Stimulated activated CD4-positive, alpha-beta T cell treated with anti-CD3 and anti-CD28 coated beads, Interleukin-4, amount 100 ng/mL, for 4 hours (primary cell): ENCODE data around the gene ABCB4.

ENCODE experiments used
- DNase-seq, 2 experiments: peaks; one replicate each; pipeline ENCODE4 v3.0.0-alpha.2; 2020

Gene ABCB4

DNA sequence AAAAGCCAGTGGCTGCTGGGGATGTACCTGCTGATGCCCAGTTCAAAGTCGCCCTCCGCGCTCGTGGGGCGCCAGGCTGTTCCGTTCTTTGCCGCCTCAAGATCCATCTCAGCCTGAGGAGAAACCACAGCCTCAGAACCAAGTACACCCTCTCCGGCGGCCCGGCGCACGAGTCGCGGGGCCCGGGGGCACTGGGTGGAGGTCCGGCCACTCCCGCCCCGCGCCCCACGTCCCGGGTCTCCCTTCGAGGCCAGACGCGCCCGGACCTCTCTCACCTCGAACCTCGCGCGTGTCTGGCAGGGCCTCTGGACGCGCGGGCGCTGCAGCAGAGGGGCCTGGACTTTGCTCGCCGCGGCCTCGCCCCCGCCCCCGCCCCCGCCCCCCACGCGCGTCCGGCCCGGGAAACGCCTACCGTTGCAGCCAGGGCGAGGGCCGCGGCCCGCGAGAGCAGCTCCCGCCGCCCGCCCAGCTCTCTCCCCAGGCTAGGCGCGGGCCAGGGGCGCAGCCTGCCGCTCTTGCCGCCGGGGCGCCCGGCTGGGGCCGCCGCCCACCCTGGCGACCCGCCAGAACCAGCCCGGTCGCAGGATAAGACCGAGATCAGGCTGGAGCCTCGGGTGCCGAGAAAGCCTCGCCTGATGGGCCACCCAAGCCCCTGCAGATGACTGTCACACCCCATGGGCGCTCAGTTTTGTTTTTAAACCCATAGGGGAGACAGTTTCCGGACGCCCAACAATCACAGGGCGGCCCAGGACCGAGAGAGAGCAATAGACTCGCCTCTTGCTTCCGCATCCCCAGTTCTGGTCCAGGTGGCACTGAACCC, at the start of gene ABCB4:
ABCB4 (minus strand) TSS at position 322 of the 820 bp plus-strand sequence; CDS start at position 107, 215 bp downstream.
- DNase-seq: no peak

DNA sequence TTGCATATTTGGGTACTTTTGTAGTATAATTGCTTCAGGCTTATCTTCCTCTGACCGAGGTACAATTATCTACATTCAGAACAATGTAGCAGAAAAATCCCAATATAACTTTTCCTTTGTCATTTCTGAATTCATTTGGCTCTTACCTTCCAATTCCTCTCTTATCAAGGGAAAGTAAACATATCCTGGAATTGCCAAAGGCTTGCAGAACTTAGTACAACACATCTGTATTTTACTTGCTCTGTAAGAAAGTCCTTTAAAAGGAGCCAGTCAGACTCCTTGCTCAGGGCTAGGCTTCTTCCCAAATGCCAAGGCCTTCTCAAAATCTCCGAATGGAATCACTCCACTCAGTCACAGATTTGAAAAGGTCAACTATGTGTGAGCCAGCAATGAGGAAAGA, 43.3 kb upstream of the ABCB4 start:
- no peak for DNase-seq

DNA sequence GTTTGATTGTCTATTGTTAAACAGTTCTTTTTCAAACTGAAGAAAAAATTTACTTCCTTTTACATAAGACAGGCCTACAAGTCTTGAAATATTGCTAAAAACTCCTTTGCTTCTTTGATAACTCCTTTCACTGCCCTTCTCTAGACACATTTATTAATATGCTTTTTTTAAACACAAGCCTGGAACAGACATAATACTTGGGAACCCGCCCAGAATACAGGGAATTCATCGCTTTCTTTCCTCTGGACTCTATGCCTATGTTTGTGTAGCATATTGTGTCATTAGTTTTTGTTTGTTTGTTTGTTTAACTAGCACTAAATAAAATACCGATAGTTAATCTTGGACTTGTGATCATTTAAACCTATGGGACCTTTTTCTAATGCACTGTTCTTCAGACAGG, 42.4 kb upstream of the ABCB4 start:
- no peak for DNase-seq

DNA sequence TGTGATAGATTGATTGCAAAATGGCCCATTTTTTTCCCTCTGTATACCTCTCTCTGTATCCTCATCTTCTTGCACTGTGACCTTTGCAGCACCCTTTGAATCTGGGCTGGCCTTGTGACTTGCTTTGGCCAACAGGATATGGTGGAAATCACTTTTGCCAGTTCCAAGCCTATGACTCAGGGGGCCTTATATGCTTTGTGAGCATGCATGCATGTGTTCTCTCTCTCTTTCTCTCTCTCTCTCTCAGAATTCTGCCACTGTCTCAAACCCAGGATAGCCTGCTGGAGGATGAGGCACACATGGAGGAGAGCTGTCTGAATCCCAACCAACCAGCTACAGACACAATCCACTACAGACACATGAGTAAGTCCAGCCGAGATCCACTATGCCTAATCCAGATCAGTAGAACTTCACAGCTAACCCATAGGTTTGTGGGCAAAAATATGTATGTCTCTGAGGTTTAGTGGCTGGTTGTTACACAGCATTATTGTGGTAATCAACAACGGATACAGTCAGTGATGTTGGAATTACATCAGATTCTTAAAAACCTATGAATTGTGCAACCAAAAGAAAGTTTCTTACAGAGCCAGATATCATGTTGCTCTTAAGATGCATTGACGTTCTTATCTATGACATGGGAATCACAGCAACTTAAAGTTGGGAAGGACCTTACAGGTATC, 41.8 kb upstream of the ABCB4 start:
- no peak for DNase-seq

DNA sequence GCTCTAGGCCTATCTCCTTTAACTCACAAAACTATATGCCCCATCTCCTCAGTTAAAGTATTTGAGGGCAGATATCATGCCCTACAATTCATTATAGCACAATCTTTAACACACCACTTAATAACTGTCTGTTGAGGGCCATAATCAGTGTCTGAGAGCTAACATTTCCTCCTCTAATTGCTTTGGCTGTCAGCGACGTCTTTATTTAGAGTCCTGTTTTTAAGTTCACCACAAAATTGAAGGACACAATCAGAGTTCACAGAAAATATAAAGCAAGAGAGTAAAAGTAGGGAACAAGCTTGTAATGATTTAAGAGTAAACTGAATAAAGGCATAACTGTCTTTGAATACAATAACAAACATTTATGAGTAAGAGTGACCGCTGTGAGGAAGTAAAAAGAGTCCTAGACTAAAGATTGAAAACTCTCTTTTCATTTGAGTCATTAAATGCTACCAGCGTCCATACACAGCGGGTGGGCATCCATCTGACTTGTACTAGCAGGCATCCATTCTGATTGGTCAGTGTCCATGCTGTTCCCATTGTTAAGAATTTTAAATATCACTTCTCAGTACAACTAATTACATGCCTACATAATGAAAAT, 38.4 kb upstream of the ABCB4 start:
- no peak for DNase-seq

DNA sequence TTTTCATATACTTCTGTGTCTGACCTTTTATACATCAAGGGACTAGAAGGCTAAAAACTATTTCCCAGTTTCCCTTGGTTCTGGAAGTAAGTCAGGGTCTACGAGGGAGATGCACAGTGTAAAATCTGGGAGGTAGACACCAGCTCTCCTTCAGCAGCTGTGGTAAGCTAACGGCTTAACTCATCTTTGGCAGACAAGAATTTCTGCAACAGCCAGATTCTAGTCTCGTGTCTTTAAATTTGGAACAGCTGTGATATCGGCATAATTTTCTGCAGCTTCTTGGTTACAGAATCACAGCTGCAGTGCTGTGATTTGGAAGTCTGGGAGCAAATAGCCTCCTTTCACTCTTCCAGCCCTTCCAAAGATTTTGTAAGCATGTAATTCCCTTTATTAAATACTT, 37.4 kb upstream of the ABCB4 start:
- no peak for DNase-seq

DNA sequence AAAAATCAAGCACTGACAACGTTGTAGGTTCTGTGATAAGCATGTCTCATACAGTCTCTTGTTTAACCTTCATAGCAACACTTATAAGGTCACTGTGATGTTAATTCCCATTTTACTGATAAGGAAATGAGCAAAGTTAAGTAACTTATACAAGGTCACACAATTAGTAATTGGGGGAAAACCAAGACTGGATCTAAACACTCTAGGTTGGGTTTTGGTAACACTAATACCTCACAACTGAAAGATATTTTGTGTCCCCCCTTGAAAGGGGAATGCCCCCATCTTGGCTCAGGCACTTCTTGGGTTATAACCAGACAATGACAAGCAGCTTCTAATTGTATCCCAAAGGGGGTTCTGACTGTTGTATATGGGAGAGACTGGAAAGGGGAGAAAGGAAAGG, 36.0 kb upstream of the ABCB4 start:
- DNase-seq: no peak

DNA sequence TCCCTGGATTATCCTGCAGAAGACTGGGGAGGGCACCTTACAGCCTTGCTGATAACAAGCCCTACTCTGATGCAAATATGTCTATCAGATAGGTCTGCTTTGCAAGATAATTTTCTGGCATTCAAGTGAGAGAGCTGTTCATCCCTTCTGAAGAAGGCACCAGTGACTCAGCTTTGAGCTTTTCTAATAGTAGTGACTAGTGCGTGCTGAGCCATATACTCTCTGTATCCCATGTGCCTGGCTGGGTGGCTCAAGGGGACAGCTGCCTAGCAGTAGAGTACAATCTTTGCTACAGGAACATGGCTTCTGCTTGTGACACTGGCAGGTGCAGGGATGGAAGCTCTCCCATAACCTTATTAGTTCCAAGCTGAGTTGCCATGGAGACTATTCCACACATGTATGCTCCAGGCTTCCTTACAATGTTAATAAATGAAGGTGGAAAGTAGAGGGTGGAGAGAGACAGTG, 35.0 kb upstream of the ABCB4 start:
- DNase-seq: no peak

DNA sequence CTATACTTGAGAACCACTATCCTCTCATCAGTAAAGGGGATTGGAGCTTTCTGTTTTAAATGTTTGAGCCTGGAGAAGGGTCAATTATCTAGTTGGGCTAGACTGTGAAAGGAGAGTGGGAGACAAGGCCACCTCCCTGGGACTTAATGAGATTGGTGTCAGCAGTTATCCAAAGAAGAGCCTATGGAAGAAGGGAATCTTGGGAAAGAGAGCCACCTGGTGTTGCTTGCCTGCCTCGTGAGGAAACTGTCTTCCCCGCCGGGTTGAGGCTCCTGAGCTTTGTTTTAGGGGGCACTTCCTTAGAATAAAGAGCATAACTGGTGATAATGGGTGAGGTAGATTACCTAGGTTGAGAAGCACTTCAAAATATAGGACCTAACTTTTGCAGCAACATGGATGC, 32.0 kb upstream of the ABCB4 start:
- no peak for DNase-seq

DNA sequence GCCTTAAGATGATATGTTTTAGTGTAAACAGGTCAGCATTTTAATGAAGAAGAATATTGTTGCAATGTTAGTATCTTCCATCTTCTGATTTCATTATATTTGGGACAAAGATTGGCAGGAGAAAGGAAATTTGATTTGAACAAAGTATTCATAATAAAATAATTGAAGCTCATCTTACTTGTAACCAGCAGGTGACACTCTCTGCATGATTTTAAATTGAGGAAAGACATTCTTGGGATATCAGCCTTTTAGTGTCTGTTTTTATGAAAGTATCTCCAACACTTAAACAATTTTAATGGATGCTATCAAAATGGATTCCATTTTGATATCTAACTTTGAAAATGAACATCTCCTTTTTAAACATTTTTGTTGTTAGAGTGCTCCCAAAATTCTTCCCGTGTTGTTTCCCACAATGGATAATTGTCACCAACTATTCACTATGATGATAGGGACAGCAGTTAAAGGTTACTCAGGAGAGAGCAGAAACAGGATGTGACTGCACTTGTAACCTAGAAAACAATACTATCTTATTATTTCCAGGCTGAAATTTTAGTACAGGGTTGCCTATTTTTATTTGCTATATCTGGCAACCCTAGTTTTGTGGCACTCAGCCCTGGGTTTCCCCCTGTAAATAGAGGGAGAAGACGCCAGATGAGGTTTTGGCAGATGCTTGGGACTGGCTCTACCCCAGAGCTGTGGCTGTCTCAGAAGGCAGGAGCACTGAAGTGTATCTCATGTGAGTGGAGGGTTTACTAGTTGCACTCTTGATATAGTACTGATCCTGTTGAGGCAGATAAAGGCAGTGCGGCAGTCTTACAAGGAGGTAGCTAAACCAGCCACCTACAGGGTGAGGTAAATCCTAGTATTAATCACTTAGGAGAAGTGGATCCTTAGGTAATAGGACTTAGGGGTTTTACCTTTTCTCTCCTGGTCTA, 31.0 kb upstream of the ABCB4 start:
- DNase-seq: no peak

DNA sequence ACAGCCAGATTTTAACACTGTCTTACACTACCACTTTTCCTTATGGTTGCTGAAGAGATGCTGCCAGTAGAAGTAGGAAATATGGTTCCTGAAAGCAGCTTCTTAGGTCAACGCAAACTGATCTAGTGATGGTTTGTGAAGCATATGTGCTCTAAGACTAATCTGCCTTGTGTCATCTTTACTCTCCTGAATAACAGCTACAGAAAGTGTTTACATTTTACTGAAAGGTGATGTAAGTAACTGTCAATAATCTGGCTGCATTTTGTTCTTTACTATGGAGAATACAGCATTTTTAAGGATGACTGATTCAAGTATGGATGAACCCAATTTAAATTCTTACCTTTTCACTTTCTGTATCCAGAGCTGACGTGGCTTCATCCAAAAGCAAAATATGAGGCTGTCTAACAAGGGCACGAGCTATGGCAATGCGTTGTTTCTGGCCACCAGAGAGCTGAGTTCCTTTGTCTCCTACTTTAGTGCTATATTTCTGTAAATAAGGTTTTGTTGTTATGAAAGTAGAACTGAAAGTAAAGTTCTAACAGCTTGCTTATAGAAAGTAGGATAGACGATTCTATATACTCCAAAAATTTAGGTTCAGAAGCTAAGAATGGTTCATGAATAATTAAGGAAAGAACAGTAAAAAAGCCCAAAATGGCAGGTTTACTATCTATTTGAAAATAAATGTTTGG, 30.2 kb upstream of the ABCB4 start:
- no peak for DNase-seq

DNA sequence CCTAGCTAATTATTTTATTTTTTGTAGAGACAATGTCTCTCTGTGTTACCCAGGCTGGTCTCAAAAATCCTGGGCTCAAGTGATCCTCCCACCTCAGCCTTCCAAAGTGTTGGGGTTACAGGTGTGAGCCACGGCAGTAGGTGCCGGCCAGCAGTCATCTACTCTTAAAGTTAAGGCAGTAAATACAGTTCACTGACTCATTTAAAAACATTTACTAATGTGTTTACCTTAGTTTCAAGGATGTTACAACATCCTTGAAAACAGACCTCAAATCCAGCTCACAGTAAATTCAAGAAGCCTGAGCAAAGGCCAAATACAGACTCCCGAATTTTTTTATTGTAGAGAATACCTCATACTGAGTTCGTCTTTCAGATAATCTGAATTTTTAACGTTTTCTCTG, 29.6 kb upstream of the ABCB4 start:
- DNase-seq: no peak

DNA sequence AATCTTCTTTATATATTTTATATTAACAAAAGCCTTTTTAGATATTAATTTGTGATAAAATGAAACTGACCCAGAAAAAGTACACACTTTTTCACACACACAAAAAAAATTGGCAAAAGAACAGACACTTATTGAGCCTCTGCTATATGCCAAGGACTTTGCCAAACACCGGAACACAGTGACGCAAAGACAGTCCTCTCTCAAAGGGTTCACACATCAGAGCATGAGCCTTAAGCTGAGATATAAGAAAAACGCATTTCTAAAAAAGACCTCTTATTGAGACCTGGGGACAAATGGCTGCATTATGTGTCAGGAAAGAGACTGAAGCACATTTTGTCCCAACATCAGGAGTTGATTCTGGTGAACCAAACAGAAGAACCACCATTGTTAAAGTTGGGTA, 24.0 kb upstream of the ABCB4 start:
- no peak for DNase-seq

DNA sequence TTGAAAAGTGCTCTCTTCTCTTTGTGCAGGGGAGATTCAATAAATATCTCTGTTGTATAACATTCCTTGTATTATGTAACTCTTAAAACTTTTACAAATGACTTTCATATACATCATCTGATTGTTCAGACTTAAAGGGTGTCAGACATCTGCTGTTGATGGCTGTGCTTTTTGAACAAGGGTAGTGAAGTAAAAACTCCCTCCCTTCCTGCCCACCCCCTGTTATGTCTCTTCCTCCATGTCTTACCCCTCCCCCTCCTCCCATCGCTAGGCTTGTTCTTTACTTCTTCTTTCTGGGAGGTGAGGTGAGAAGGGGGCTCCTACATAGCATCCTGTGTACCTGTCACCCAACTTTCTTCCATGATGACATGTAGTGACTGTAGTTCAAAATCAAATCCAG, 23.4 kb upstream of the ABCB4 start:
- DNase-seq: no peak

DNA sequence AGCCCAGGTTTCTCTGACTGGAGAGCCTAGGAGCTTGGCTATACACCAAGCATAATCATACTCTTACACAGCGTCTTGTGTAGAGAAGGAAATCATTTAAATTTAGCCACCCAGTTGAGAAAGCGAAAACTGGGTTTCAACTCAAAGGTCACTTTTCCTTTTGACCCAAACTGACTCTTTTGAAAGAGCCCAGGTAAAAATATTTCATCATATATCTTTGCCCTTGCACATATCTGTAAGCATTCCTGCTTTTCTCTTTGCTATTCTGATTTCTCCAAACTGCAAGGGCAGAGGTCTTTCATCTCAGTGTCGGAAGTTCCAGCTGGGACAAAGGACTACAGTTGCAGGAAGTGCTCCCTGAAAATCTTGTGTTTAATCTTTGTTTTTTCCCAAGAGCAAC, 22.0 kb upstream of the ABCB4 start:
- DNase-seq: no peak

DNA sequence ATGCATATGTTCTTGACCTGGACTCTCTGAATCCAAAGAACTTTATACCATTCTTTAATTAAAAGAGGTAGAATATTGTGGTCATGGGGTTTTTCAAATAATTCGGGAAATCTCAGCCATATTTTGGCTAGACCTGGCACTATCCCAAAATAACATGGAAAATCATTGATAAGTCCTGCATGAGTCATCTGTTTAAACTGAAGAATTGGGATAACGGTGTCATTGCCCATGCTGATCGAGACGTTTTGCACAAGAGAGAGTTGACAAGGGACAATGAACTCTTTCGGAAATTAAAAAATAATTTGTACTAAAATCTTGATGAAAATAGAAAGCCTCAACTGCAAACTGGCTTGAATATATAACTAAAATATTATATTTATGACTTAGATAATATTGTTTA, 19.9 kb upstream of the ABCB4 start:
- no peak for DNase-seq

DNA sequence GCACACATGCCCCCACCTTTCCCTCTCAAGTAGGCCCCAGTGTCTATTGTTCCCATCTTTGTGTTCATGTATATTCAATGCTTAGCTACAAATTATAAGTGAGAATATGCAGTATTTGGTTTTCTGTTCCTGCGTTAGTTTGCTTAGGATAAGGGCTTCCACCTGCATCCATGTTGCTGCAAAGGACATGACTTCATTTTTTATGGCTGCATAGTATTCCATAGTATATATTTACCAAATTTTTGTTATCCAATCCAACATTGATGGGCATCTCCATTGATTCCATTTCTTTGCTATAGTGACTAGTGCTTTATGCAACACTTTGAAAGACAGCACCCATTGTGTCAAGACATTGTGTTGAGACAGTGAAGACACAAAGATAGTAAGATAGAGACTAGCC, 19.0 kb upstream of the ABCB4 start:
- no peak for DNase-seq

DNA sequence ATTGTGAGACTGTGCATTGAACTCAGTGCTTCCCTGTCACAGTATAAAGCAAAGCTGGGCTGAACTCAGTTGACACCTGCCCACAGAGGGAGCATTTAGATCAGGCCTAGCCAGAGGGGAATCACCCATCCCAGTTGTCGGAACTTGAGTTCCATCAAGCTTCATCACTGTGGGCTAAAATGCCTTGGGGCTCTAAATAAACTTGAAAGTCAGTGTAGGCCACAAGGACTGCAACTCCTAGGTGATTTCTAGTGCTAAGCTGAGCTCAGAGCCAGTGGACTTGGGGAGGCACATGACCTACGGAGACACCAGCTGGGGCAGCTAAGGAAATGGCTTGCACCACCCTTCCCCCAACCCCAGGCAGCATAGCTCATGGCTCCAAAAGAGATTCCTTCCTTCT, 7.7 kb upstream of the ABCB4 start:
- DNase-seq: no peak

DNA sequence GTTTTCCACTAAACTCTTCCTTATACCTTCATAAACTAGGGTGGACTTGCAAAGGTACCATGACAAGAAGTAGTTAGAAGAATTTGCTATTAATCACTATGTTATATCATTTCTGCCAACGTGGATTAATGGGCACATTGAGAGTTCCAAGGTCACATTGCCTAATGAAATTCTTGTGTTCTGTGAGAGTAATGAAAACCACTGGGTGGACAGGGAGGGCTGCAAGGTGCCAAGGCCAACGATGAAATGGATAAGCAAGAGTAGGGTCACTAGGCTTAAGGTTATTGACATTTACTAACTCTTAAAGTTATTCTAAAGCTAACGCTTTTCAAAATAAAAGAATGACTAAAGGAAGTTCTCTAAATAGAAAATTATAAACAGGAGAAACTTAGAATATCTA, 6.6 kb upstream of the ABCB4 start:
- DNase-seq: no peak

DNA sequence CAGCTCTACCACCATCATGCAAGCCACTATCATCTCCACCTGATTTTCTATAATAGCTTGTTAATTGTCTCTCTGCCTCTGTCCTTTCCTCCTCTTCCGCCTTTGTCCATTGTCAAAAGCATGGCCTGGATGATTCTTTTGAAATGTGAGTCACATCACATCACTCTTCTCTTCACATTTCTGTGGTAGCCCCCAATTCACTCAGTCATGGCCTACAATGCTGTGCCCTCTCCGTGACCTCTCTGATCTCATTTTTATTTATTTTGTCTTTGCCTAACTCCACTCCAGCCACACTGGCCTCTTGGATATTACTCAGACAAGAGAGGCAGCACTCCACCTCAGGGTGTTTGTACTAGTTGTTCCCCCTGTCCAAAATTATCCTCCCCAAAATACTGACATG, 4.9 kb upstream of the ABCB4 start:
- DNase-seq: no peak

DNA sequence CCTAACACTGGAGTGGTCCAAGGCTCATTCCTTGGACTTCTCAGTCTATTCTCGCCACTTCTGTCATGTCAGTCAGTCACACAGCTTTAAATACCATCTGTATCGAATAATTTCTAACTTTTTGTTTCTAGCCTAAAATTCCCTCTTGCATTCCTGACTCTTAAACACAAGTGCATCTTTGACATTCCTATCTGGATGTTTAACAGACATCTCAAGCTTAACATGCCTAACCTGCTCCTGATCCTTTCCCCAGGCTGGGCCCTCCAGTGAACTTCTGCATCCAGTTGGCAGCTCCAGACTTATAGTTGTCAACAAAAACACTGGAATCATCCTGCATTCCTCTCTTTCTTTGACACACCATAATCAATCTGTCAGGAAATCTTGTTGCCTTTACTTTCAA, 4.5 kb upstream of the ABCB4 start:
- DNase-seq: no peak

DNA sequence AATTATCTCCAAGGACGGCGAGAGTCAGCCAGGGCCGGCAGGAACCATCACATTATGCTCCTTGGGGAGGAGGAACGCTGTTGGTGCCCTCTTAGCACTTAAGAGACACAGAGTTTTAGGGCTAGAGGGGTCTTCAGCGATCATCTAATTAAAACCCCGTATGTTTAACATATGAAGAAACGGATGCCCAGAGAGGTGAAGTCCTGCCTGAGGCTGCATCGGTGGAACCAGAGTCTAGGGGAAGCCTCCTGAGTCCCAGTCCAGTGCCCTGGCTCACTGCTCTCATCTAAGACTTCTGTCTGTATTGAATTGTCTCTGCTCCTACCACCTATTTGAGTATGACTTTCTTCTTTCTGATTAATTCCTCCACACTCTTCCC, 688 bp upstream of the ABCB4 start:
- no peak for DNase-seq
